ENCODE data around the gene SPACA6. TPM values are rescaled to one million over a fixed set of nuclear protein-coding genes. Genes with fewer than 3 reads are reported as not detected.

SPACA6 gene
- total and polyA plus RNA-seq, 9 of the 15 experiments (the other 6 are each of a cell fraction or from before 2014, with no cell fraction given), result 1.3 to 17.3 (median 6.2) TPM

- TF ChIP-seq ETS2 (tag; IDR thresholded peaks at IDR 0.05; ENCODE audit: borderline replicate concordance, poor library complexity, severe bottlenecking), result no peak
- TF ChIP-seq ZNF644 (tag; IDR thresholded peaks at IDR 0.05; ENCODE audit: low read depth), result no peak
- TF ChIP-seq TCF3 (CRISPR knock-in tag; IDR thresholded peaks at IDR 0.05), result no peak
- TF ChIP-seq RBM39 (optimal IDR thresholded peaks at IDR 0.05; ENCODE audit: low read depth, low read length), result no peak
- no peak for TF ChIP-seq GABPA (tag; conservative IDR thresholded peaks at IDR 0.05; ENCODE audit: low read depth)
- no peak for TF ChIP-seq GATAD2A (IDR thresholded peaks at IDR 0.05)
- no peak for TF ChIP-seq ATF7 (IDR thresholded peaks at IDR 0.05)
- TF ChIP-seq, protein P1, sequence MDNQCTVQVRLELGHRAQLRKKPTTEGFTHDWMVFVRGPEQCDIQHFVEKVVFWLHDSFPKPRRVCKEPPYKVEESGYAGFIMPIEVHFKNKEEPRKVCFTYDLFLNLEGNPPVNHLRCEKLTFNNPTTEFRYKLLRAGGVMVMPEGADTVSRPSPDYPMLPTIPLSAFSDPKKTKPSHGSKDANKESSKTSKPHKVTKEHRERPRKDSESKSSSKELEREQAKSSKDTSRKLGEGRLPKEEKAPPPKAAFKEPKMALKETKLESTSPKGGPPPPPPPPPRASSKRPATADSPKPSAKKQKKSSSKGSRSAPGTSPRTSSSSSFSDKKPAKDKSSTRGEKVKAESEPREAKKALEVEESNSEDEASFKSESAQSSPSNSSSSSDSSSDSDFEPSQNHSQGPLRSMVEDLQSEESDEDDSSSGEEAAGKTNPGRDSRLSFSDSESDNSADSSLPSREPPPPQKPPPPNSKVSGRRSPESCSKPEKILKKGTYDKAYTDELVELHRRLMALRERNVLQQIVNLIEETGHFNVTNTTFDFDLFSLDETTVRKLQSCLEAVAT (IDR thresholded peaks at IDR 0.05), result peak in 1 of 2 experiments; percentile 98; a peak in 2 of 4 replicates
- no peak for TF ChIP-seq ARID3B (CRISPR knock-in tag; IDR thresholded peaks at IDR 0.05; ENCODE audit: borderline replicate concordance)
- no peak for TF ChIP-seq CHD7 (IDR thresholded peaks at IDR 0.05; ENCODE audit: low read depth, low read length)
- TF ChIP-seq SRF (CRISPR knock-in tag; IDR thresholded peaks at IDR 0.05), result no peak
- TF ChIP-seq HDAC8 (tag; IDR thresholded peaks at IDR 0.05), result no peak
These were observed 21.7 kb downstream of the SPACA6 start (continued) for GRCh38 chr19:51714848-51715247.
